Activated CD4-positive, CD25-positive, alpha-beta regulatory T cell treated with anti-CD3 and anti-CD28 coated beads, Interleukin-2, amount 50 U/mL, for 16 hours (primary cell): ENCODE results near the gene CCDC93.
"Not testable (repeated sequence)": the region's sequence is repeated elsewhere in the genome, so short reads cannot be mapped to it uniquely, and the experiment has no call there.

Experiments
- DNase-seq: peaks from one replicate; pipeline ENCODE4 v3.0.0-alpha.2; 2020; ENCODE audit warnings: low read depth, low spot score

The CCDC93 gene

GRCh38 chr2:118045286-118045685 is 31.4 kb upstream of the CCDC93 start:
- DNase-seq = no peak

- no peak for DNase-seq
Measured at GRCh38 chr2:118044854-118045253, 31.0 kb upstream of the CCDC93 start.

- no peak for DNase-seq
Measured at GRCh38 chr2:118044103-118044716, 30.3 kb upstream of the CCDC93 start.

- no peak for DNase-seq
Measured at GRCh38 chr2:118040891-118041290, 27.0 kb upstream of the CCDC93 start.

GRCh38 chr2:118032169-118033013 is 18.5 kb upstream of the CCDC93 start:
- no peak for DNase-seq

GRCh38 chr2:118031566-118031965 is 17.7 kb upstream of the CCDC93 start:
- DNase-seq = no peak

- DNase-seq = no peak
Measured at GRCh38 chr2:118029025-118029424, 15.2 kb upstream of the CCDC93 start.

GRCh38 chr2:118021356-118021755 is 7.5 kb upstream of the CCDC93 start:
- DNase-seq = no peak

GRCh38 chr2:118019821-118020220 is 6.0 kb upstream of the CCDC93 start:
- no peak for DNase-seq

- DNase-seq = no peak
Measured at GRCh38 chr2:118016911-118017310, 3.0 kb upstream of the CCDC93 start.

GRCh38 chr2:118015761-118016160 is 1.9 kb upstream of the CCDC93 start:
- DNase-seq = not testable (repeated sequence)

GRCh38 chr2:118014492-118014824 is 588 bp upstream of the CCDC93 start:
- DNase-seq = no peak

- no peak for DNase-seq
Measured at GRCh38 chr2:118013221-118013723, 598 bp downstream of the CCDC93 start.

GRCh38 chr2:118012778-118013177 is 1.1 kb downstream of the CCDC93 start:
- no peak for DNase-seq

GRCh38 chr2:118010473-118010872 is 3.4 kb downstream of the CCDC93 start:
- DNase-seq = no peak

- no peak for DNase-seq
Measured at GRCh38 chr2:118006861-118007260, 7.0 kb downstream of the CCDC93 start.

- no peak for DNase-seq
Measured at GRCh38 chr2:118006326-118006725, 7.5 kb downstream of the CCDC93 start.

- DNase-seq = peak; percentile 34
Measured at GRCh38 chr2:118003396-118003824, 10.5 kb downstream of the CCDC93 start.

- no peak for DNase-seq
Measured at GRCh38 chr2:118000041-118000440, 13.8 kb downstream of the CCDC93 start.

GRCh38 chr2:117997872-117998454 is 15.9 kb downstream of the CCDC93 start:
- no peak for DNase-seq

GRCh38 chr2:117996525-117996924 is 17.3 kb downstream of the CCDC93 start:
- no peak for DNase-seq

GRCh38 chr2:117994729-117995128 is 19.1 kb downstream of the CCDC93 start:
- no peak for DNase-seq
